ENCODE results near the gene HHEX.
"Not testable (repeated sequence)": the region's sequence is repeated elsewhere in the genome, so short reads cannot be mapped to it uniquely, and the experiment has no call there.

The HHEX gene

DNA sequence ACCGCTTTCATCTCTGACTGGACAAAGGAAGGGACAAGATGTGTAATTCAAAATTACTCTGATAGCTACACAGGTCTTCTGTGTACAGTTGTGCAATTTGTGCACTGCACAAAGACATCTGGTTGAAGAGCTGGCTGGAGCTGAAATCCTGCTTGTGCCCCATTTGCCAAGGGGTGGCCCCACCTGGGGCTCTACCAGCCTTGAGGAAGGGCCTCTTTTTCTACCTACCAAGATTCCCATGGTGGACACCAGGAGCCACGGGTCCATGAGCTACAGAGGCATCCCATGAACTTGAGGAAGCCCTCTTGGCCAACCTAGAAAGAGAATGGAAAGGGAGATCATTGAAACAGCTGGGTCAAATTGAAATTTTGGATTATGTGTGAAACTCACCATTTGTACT is 43.2 kb downstream of the HHEX start:
- in situ Hi-C loops (cut with MboI; ENCODE audit: low sequenced_read_pairs), result no loop called here

GRCh38 chr10:92734301-92734700 is 44.5 kb downstream of the HHEX start:
- in situ Hi-C loops (cut with MboI; ENCODE audit: low sequenced_read_pairs), result no loop called here

GRCh38 chr10:92735938-92736337 is 46.2 kb downstream of the HHEX start:
- in situ Hi-C loops (cut with MboI; ENCODE audit: low sequenced_read_pairs), result no loop called here

- in situ Hi-C loops (cut with MboI; ENCODE audit: low sequenced_read_pairs), result no loop called here
Measured at GRCh38 chr10:92737484-92737883, 47.7 kb downstream of the HHEX start.

GRCh38 chr10:92740762-92741161 is 51.0 kb downstream of the HHEX start:
- in situ Hi-C loops (cut with MboI; ENCODE audit: low sequenced_read_pairs), result no loop called here

DNA sequence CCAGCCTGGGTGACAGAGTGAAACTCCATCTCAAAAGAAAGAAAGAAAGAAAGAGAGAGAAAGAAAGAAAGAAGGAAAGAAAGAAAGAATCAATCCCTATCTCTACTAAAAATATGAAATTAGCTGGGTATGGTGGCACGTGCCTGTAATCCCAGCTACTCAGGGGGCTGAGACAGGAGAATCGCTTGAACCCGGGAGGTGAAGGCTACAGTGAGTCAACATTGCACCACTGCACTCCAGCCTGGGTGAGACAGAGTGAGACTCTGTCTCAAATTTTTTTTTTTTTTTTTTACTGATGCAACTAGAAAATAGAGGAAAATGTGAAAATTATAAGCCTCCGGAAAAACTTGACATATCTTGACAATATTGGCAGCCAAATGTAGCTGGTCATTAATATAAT is 52.0 kb downstream of the HHEX start:
- in situ Hi-C loops (cut with MboI; ENCODE audit: low sequenced_read_pairs), result not testable (repeated sequence)

GRCh38 chr10:92742331-92743228 is 52.8 kb downstream of the HHEX start:
- in situ Hi-C loops (cut with MboI; ENCODE audit: low sequenced_read_pairs), result no loop called here

Data from HL-60/S4 (cell line).